ENCODE measurements around the gene INAVA.
A peak's percentile ranks its signal among the peaks of the same experiment; 100 is the strongest.
"Not testable (repeated sequence)": the region's sequence is repeated elsewhere in the genome, so short reads cannot be mapped to it uniquely, and the experiment has no call there.

INAVA gene

DNA sequence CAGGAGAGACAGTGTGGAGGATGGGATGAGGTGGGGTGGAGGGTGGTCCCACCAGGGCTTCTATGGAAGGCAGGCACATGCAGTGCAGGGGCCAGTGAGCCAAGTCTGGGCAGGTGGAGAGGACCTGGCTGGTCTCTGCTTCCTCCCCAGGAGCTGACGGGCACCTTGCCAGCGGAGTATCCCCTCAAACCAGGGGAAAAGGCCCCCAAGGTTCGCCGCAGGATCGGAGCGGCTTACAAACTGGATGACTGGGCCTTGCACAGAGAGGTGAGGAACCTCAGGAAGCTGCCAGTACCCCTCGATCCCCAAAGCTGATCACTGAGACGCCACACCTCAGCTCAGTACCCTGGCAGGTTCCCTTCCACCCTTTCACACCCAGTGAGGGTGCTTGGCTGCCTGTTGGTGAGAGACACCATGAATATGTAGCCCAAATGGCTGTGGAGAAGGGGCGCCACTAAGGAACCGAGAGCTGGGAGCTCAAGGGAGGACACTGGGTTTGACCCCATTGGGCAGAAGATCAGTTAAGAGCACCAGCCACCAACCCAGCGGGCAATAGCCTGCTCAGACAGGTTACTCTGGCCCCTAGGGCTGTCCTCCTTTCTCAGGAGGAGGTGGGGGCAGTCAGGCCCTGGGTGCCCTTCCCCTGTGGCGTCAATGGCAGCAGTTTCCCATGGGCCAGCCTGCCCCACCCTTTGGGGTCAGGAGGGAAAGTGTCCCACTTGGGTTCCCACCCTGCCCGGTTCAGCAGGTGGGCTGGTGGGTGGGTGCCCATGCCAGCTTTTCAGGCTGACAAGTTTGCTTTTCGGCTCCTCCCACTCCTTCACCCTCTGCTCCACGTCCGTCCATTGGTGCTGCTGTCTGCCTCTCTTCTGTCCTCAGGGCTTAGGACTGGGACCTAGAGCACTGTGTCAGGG lies 5.5 kb downstream of the INAVA start:
- DNase-seq: no peak

DNA sequence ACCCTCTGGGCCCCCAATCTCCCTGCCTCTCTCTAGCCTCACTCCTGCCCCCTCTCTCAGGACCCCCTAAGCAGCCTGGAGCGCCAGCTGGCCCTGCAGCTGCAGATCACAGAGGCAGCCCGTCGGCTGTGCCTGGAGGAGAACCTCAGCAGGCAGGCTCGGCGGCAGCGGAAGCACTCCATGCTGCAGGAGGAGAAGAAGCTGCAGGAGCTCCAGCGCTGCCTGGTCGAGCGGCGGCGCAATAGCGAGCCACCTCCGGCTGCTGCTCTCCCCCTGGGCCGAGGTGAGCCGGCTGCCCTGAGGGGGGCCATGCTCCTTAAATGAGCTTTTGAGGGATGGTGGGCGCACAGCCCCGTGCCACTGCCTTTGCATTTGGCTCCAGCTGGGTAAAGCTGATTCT lies 6.2 kb downstream of the INAVA start:
- DNase-seq: no peak

DNA sequence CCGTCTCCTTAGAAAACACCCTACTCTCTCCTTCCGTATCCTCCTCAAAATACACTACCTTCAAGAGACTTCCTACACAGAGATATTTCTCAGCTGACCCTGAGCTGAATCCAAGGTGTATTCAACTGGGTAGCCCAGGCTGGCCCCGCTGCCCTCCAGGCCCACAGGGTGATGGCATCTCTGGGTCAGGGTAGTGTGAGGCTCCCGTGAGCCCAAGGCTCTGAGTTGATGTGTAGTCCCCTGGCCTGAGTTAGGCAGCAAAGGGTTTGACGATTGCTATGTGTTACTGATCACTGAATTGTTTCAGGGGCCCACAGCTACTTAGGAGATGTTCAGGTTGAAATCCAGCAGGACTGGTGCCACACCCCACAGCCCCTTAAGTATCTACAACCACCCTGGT lies 6.7 kb downstream of the INAVA start:
- no peak for DNase-seq

DNA sequence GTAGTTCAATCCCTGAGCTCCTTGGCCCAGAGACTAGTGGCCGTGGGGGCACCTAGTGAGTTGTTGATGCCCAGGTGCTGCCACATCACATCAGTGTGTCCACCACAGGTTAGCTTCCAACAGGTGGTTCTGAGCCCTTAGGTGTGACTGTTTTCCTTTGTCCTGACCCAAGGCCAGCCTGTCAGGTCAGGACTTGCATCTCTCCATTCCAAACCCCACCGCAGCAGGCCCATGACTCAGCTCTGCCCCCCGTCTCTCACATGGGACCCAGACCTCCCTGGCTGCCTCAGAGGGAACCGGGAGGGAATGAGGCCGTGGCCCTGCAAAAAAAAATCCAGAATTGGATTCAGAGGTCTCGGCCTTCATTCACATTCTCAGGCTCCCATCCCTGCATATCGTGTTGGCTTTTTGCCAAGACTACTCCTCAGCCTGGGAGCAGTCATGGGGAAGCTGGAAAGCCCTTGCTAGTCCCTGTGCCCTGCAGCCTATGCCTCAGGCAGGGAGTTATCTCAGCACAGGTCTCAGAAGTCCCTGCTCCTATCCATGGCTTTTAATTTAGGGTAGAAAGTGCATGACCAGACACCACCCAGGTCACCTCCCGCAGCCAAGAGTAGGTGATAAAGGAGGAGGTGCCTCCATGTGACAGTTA lies 7.2 kb downstream of the INAVA start:
- no peak for DNase-seq

DNA sequence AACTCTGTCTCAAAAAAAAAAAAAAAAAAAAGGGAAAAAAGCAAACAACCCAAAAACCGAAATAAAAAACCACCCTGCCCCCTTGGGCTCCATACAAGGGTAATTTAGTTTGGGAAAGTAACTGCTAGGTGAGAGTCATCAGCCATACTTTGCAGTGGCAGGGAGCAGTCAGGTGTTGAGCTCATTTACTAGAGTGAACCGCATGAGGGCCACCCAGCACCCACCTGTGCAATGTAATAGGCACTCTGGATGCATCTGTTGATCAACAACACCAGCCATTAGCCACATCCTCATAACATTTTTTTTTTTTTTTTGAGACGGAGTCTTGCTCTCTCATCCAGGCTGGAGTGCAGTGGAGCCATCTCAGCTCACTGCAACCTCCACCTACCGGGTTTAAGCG lies 9.1 kb downstream of the INAVA start:
- DNase-seq: no peak

DNA sequence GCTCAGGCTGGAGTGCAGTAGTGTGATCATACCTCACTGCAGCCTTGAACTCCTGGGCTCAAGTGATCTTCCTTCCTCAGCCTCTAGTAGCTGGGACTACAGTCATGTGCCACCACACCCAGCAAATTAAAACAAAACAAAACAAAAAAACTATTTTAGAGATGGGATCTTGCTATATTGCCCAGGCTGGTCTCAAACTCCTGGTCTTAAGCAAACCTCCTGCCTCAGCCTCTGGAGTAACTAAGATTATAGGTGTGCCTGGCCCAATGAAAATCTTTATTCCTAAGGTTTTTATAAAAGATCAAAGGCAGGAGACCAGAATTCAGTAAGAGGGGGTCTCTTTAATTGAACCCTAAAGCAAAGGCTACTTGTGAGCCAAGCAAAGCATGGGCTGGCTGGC lies 10.1 kb downstream of the INAVA start:
- DNase-seq: no peak

DNA sequence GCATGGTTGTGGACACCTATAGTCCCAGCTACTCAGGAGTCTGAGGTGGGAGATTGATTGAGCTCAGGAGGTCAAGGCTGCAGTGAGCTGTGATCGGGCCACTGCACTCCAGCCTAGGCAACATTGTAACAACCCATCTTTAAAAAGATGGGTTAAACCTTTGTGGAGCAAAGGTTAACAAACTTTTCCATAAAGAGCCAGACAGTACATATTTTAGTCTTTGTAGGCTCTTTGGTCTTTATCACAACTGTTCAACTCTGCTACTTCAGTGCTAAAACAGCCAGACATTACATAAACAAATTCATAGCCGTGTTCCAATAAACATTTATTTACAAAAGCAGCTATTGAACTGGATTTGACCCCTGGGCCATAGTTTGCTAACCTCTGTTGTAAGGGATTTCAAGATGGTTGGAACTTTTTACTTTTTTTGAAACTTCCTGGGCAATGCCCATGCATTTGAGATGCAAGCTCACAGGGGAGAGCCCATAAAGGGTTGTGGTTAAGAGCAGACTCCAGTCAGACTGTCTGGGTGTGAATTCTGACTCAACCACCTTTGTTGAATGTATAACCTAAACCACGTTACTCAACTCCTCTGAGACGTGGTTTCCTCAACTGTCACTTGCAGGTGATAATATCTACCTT lies 10.8 kb downstream of the INAVA start:
- DNase-seq: peak; percentile 82

DNA sequence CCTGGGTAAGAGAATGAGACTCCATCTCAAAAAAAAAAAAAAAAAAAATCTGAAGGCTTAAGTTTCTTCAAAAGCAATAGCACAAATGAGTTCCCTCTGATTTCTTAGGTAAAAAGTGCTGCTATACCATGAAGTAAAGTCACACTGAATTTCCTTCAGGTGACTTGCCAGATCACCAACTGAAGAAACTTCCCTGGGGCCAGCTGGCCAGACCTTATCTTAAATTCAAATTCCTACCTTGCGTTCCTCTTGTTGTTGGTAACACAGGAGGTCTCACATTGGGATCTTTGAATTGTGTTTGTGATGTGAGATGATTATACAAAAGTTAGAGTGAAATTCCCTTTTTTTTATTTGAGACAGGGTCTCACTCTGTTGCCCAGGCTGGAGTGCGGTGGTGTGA lies 11.8 kb downstream of the INAVA start:
- DNase-seq: no peak

DNA sequence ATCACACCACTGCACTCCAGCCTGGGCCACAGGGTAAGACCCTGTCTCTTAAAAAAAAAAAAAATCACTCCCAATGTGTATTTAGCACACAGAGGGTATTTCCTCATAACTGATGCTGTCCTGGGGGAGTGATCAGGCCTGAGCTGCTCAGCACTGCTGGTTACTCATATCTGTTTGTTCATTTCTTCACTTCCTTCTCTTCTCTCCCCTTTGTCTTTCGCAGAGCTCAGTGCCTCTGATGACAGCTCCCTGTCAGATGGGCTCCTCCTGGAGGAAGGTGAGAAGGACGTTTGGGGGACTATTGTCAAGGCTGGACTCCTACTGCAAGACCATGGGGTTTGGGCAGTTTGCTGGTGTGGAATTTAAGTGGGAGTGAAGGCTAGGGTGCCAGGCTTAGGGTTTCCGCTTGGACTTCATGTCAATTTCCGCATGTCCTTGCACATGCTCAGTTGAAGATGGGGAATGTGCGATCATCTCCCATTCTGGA lies 13.0 kb downstream of the INAVA start:
- no peak for DNase-seq

DNA sequence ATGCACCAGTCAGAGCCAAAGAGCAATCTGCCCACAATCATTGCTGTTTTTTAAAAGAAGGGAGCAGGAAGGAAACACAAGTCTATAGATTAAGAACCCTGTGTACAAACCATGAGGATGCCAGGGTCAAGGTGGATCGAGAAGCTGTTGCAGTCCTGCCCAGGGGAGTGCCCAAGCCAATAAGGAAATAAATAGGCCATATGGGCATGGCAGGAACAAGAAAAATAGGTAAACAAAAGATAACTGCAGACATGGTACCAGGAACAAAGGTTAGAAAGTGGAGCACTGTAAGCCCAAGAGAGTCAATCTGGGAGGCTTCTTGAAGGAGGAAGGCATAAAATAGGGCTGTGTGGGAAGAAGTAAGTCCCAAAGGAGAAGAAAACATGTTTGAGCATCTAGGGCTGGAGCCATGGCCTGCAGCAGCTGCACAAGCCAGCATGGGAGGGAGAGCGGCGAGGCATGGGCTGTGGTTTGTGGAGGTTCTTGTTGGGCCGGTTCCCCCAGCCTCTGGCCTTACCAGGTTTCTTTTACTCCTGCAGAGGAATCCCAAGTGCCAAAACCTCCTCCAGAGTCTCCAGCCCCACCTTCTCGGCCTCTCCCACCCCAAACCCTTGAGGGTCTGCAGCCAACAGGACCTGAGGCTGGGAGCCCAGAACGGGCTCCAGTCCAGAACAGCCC lies 13.6 kb downstream of the INAVA start:
- DNase-seq: no peak

DNA sequence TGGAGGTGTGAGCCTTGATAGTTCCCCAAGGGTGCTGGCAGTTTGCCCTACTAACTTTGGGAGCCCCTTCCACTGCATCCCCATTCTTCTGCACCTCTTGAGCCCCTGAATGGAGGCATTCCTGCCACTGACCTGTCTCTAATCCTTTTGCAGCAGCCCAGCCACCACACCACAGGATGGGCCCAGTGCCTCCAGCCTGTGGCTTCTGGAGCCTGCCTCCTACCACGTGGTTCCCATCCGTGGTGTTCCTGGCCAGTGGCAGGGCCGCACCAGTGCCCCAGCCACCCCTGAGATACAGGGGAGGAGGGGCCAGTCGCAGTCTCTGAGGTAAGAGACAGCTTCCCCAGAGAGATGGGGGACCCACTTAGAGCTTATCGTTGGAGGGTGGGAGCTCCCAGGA lies 14.4 kb downstream of the INAVA start:
- DNase-seq: no peak

DNA sequence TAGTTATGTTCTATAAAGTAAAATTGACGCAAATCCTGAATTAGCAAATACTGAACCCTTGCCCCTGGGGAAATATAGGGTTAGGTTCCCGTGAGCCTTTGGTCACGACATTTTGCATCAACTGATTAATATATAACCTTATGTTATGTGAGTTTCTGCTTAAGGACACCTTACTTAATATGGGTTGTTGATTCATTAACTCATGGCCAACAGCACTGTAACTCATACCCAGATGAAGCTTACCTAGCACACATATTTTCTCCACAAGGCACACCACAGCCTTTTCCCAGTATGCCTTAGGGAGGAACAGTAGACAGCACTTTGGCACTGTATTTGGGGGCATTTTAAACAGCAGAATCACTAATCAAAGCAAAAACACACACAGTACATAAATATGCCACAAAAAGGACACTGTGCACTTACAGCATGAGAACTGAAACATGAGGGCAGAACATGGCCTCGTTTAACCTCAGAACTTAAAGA lies 15.1 kb downstream of the INAVA start:
- no peak for DNase-seq

DNA sequence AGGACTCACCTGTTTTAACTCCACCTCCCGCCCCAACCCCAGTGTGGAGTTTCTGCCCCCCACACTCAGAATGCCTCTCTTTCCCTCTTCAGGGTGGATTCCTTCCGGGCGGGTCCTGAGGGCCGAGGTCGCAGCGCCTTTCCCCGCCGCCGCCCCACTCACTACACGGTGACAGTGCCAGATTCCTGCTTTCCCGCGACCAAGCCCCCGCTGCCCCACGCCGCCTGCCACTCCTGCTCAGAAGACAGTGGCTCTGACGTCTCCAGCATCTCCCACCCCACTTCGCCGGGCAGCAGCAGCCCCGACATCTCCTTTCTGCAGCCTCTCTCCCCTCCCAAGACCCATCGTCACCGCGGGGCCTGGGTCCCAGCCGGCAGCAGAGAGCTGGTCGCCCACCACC lies 16.7 kb downstream of the INAVA start:
- DNase-seq: no peak

DNA sequence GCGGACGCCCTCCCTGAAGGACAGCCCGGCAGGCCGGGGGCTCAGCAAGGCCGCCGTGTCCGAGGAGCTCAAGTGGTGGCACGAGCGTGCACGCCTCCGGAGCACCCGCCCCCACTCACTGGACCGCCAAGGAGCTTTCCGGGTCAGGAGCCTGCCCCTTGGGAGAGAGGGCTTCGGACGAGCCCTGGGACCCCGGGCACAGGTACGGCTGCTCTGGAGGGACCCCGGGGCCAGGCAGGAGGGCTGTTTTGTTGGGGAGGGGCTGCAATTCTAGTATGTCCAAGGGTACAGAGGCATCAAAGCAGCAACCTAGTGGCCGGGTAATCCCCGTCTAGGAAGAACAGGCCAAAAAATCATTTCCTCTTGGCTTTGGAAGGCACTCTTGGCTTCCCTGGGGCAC lies 17.2 kb downstream of the INAVA start:
- DNase-seq: not testable (repeated sequence)

DNA sequence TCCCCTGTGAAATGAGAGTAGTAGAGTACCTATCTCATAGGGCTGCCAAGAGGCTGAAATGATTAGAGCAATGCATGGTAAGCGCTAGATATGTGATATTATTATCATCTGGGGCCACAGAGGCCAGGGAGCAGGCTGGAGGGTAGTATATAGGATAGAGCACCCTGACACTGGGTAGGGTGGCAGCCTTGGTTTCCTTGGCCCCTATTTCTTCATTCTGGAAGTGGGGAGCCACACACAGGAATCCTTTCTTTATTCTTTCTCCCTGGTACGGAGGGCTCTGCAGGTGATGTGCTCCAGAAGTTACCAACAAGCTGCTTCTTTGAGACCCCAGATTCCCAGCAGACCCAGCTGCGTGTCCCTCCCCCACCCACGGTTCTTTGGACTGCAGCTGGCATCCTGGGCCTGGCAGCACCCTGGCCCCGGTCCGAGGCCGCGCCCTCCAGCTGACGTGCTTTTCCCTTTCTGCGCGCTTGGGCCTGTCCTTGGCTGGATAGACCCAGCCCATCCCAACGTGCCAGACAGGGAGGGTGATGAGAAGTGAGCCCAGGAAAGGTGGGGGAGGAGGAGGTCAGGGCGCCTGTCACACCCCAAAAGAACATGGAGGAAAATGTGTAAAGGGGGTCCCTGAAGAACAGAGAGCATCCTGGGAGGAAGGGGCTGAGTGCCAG lies 18.2 kb downstream of the INAVA start:
- DNase-seq: no peak

DNA sequence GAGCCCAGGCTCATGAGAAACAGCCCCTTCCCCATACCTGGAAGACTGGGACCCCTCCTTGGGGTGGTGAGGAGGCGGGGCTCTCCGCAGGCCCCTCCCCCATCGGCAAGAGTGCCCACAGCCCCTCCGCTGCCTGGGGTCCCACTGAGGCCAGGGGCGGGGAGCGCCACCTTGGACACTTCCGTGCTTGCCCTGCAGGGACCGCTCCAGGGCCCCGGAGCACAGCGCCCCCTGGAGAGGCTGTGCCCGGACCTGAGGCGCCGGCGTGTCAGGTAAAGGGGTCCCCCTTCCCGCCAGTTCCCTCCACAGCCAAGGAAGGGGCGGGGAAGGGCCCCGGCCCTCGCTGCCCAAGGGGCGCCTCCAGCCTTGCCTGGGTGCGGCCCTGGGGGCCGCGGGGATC lies 21.5 kb downstream of the INAVA start:
- DNase-seq: no peak

DNA sequence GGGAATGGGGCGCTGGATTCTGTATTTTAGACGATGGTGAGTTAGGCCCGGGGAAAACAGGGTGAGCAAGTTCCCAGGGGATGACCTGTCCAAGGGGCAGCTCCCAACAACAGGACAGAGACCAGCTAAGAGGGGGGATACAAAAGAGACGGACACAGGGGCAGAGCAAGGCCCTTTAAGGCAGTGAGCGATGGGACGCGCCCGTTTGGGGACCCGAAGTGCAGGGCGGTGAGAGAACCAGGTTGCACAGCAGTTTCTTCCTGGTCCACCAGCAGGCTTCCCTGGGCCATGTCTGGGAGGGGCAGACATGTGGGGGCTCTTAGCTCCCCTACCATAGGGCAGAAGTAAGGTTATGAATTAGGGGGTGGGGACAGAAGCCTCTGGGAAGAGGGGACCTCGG lies 22.0 kb downstream of the INAVA start:
- no peak for DNase-seq

DNA sequence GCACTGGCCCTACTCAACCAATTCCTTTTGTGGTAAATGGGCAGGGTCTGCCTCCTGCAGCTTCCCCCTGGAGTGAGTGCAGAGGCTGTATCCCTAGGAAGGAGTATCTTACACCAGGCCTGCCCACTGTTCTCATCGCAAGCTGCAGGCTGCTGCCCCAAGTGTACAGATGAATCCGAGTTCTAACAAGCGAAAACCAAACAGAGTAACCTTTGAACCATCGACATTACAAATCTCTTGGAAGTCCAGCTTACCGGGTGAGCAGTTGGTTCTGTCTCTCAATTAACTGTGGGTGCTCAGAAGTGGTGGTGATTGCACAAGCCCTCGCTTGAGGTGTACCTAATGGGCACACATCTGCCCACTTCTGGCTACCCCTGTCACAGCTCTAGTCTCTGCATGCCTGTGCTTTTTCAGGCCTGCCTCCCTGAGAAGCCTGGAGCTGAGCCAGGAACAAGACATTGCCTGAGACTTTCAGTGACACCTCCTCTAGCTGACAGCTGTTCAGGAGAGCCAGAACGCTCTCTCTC lies 22.7 kb downstream of the INAVA start:
- no peak for DNase-seq

DNA sequence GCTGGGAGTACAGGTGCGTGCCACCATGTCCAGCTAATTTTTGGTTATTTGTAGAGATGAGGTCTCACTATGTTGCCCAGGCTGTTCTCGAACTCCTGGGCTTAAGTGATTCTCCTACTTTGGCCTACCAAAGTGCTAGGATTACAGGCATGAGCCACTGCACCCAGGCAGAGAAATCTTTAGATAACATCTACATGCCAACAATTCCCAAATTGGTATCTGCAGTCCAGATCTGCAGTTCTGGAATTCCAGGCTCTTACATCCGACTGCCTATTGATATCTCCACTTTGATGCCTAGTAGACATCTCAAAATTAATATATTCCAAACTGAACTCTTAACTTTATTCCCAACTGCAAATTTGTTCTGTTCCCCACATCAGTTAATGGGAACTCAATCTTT lies 23.3 kb downstream of the INAVA start:
- DNase-seq: no peak

DNA sequence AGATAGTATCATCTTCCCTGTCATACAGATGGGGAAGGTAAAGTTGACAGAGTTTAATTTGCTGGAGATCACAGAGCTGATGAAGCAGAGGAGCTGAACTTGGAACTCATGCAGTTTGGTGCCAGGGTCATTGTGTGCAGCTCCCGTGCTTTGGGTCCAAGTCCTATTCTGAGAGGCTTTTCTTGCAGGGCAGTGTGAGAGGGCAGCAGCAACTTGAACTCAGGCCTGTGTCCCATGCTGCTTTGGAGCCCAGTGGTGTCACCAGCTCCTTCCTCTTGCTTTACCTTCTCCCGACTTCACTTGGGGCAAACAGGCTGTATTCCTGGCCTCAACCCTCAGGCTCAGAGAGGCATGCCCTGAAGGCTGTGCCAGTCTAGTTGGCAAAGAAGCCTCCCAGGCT lies 24.7 kb downstream of the INAVA start:
- no peak for DNase-seq

DNA sequence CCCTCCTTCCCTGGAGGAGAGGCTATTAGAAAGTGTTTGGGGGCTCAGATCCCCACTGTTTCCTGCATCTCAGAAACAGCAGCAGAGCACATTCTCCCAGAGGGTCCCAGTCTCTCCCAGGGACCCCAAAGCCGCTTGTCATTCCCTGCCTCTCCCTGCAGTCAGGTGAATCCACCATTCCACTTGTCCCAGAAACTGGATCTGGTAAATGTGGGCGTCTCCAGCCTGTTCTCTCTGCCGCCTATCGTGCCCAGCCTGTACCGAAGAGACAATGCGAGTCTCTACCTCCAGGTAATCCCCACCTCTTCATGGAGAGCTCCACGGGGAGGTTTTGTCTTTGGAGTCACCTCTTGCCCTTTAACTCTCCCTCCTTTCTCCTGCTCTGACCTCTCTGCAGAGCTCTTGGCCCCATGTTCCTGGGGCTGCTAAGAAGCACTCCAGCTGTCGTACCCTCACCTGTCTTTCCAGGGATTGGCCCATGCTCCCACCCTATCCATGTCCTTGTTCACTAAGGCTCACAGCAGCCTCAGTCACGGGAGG lies 26.9 kb downstream of the INAVA start:
- no peak for DNase-seq

DNA sequence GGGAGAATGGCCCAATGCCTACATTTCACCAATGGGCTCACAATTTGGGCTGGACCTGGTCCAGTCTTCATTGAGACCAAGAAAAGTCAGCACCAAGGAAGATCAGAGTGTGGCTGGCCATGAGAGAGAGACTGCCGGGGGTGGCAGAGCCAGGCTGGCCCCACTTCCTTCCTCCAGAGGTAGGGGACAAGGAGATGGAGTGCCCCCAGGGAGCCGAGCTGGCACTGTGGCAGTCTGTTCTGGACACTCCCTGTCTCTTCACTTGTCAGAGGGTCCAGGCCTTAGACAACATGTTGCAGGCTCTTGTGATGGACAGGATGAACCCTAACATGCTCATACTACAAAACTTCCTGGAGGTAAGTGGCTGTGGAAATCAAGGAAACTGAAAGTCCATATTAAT lies 27.7 kb downstream of the INAVA start:
- DNase-seq: no peak

All from activated CD4-positive, alpha-beta T cell treated with anti-CD3 and anti-CD28 coated beads, Interleukin-2, amount 50 U/mL, for 16 hours (primary cell).